ENCODE results near the gene DYRK3.

DNA sequence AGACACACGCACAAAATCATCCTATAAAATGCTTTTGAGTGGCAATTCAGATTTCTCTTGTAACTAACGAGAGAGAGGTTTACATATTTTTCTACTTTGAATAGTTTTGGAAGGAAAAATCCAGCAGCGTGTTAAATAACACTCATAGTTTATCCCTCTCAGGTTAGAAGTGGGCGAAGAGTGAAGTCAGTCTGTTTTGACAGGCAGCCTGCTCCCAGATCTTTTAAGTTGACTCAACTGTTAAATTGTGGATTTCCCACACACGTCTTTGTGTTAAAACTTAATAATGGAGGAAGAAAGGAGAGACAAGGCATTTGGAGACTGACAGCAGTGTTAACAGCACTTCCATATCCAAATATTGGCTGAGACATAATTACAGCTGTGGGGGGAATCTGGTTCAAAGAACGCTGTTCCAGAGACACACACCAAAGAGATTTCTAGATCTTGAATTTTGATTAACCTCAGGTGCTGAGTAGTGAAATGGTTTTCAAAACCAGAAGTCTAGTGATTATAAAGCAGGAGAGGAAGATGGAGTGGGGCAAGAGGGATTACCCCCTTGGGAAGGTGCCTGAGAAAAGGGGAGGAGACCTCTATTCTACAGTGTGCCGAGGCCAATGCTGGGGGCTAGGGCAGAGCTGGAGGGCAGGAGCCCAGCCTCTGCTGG, 52.0 kb downstream of the DYRK3 start:
- TF ChIP-seq POLR2A (IDR thresholded peaks at IDR 0.05; ENCODE audit: low read length) (no peak), GATA1 (IDR thresholded peaks at IDR 0.05; ENCODE audit: low read depth, low read length) (no peak)
